Glutamatergic neuron (in vitro differentiated cells): Measurements from ENCODE around the gene WWOX. TPM values are rescaled to one million over a fixed set of nuclear protein-coding genes. Genes with fewer than 3 reads are reported as not detected.
A peak's percentile ranks its signal among the peaks of the same experiment; 100 is the strongest.
"Not testable (repeated sequence)": the region's sequence is repeated elsewhere in the genome, so short reads cannot be mapped to it uniquely, and the experiment has no call there.

Experiments used
- DNase-seq: peaks from one replicate; pipeline ENCODE4 v3.0.0; 2022
- H3K27ac Mint-ChIP-seq: one replicate; pipeline ENCODE4 v1.8.0; 2020; ENCODE audit warnings: mild to moderate bottlenecking, mixed read lengths, inconsistent platforms; ENCODE audit not compliant: unreplicated experiment
- H3K27me3 Mint-ChIP-seq: one replicate; pipeline ENCODE4 v1.8.0; 2020; ENCODE audit warnings: mild to moderate bottlenecking, moderate library complexity, mixed read lengths, inconsistent platforms; ENCODE audit not compliant: unreplicated experiment
- H3K36me3 Mint-ChIP-seq: one replicate; pipeline ENCODE4 v1.8.0; 2020; ENCODE audit warnings: mild to moderate bottlenecking, mixed read lengths, inconsistent platforms; ENCODE audit not compliant: unreplicated experiment
- H3K4me1 Mint-ChIP-seq: one replicate; pipeline ENCODE4 v1.8.0; 2020; ENCODE audit warnings: mild to moderate bottlenecking, low read depth, mixed read lengths, inconsistent platforms; ENCODE audit not compliant: unreplicated experiment
- H3K4me3 Mint-ChIP-seq: one replicate; pipeline ENCODE4 v1.8.0; 2020; ENCODE audit warnings: mild to moderate bottlenecking, mixed read lengths, inconsistent platforms; ENCODE audit not compliant: unreplicated experiment
- H3K9me3 Mint-ChIP-seq: one replicate; pipeline ENCODE4 v1.8.0; 2020; ENCODE audit warnings: mild to moderate bottlenecking, moderate library complexity, mixed read lengths, inconsistent platforms; ENCODE audit not compliant: unreplicated experiment
- CTCF ChIP-seq: fragments of 200-600 bp; sonication (generic); IDR thresholded peaks from one replicate; pipeline ENCODE4 v1.5.0; 2021; ENCODE audit not compliant: partially characterized antibody, unreplicated experiment
- total RNA-seq: library from RNA; stranded (reverse); fragmentation: NEBNext Ultra II Directional; extraction: Animal tissue kit (Norgen Biotek cat#: 25700); gene quantifications from one replicate; pipeline ENCODE4 v1.2.1, GENCODE V29; 2021; ENCODE audit not compliant: unreplicated experiment

The WWOX gene
- total RNA-seq, 1 donor from 2014 or later, result 10.3 TPM

DNA sequence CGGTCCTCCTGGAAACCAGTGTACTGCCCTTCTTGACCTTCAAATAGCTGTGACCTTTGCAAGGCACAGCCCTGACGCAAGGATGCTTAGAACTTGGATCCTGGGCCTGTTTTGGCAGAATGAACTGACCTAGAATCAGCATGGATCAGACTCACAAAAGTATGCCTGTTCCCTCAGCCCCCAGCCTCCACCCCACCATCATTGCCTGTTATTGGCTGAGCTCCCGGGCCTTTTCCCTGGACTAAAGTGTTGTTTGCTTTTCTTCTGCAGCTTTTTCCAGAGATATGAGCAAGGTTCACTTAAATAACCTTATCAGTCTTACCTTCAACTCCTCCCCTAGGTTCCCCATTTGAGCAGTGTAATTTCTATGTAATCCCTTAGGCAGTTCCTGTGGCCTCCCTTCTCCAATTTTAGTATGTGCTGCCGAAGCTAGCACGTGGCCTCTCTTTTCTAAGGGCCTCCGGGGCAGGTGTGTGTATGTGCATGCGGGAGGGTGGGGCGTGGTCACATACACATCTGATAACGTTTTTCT, 1153.7 kb downstream of the WWOX start:
- H3K27ac Mint-ChIP-seq, result no peak overlapping the region
- H3K9me3 Mint-ChIP-seq, result no peaks in the 10 kb centered on the region
- no peaks in the 10 kb centered on the region for H3K27me3 Mint-ChIP-seq
- no peak for DNase-seq
- no peaks in the 10 kb centered on the region for H3K4me1 Mint-ChIP-seq
- no peak for TF ChIP-seq CTCF
- H3K4me3 Mint-ChIP-seq, result no peak overlapping the region
- no peaks in the 10 kb centered on the region for H3K36me3 Mint-ChIP-seq

DNA sequence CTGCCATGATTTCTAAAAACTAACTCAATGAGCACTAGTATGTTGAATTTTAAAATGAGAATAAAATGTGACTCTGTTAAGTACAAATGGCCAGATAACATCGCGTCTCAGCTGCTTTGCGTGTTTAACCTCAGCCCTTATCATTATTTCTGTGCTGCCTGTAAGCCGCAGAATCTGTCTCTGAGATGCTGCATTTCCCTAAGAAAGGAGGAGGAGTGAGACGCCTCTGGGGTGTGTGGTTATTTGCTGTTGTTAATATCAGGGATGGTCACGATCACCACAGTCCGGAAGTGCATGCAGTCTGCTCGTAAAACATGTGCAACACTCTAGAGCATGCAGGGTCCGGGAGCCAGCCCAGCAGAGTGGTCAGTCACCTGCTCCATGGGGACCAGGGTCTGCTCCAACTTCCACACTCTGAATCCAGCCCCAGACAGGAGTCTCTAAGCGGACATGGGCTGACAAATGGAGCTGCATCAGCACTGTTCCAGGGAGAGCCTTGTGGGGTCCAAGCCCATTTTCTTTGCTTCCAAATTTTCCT, 1158.6 kb downstream of the WWOX start:
- no peak for TF ChIP-seq CTCF
- Mint-ChIP-seq H3K36me3 (no peaks in the 10 kb centered on the region), H3K4me3 (no peak overlapping the region), H3K27ac (no peak overlapping the region), H3K4me1 (peaks cover 2% of the 10 kb centered on the region), H3K27me3 (no peaks in the 10 kb centered on the region), H3K9me3 (peaks cover 3% of the 10 kb centered on the region)
- no peak for DNase-seq

DNA sequence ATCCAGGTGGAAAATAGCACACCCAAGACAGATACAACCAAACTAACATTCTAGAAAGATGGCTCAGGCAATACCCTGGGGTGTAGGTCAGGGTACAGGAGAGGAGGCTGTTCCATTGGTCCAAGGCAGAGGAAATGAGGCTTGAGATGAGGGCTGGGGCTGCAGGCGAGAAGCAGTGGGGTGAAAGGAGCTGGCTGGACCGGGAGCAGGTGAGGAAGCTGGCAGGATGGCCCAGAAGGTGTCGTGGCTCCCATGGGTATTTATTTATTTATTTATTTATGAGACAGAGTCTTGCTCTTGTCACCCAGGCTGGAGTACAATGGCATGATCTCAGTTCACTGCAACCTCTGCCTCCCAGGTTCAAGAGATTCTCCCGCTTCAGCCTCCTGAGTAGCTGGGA, 1161.4 kb downstream of the WWOX start:
- H3K4me3 Mint-ChIP-seq, H3K27ac Mint-ChIP-seq, H3K4me1 Mint-ChIP-seq, DNase-seq, H3K27me3 Mint-ChIP-seq, H3K36me3 Mint-ChIP-seq, H3K9me3 Mint-ChIP-seq: not testable (repeated sequence)

DNA sequence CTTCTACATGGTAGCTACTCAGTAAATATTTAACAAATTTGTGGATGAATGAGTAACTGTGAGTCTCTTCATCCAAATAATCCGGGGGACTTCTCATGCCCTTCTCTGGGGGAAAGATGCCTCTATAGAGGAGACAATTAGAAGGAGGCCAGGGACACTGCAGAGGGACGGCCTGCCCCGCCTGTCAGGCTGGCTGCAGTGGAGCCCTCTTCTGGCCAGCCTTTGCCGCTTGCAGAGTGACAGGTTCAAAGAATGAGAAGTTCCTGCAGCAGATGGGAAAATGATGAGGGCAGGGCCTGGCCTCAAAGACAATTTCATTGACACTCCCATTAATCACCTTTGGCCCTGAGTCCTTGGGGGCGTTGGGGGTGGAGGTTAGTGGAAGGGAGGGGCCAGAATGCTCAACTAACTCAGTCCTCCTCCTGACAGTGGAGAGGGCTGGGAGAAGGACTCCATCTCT, 1162.1 kb downstream of the WWOX start:
- no peak overlapping the region for H3K4me3 Mint-ChIP-seq
- no peaks in the 10 kb centered on the region for H3K27me3 Mint-ChIP-seq
- peaks cover 2% of the 10 kb centered on the region for H3K4me1 Mint-ChIP-seq

DNA sequence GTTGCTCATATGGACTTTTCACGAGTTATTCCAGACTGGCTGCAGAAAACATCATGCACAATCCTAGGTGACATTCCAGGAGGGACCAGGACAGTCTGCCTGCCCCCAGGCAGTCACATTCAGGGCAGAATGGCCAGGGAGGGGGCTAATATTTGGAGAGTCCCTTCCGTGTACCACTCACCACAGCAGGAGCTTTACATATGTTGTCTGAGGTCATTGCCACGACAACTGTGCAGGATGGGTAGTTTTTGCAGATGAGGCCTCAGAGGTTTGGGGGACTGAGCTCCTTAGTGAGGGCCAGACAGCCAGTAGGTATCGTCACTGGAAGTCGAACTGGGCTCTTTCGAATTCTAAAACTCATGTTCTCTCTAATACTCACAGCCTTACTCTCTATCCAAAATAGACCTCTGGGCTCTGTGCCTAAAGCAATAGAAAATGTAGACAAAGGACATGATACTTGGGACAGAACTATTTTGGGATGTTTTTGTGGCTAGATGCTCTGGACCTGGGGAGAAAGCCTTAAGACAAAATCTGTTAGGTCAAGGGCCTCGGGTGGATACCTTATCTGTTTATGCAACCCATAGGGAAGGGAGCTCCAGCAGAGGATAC, 1162.6 kb downstream of the WWOX start:
- TF ChIP-seq CTCF, result no peak

More for the DNA sequence above, 1162.1 kb downstream of the WWOX start:
- DNase-seq, result peak; percentile 69
- TF ChIP-seq CTCF, result peak; percentile 39
- H3K36me3 Mint-ChIP-seq, result no peaks in the 10 kb centered on the region
- no peak overlapping the region for H3K27ac Mint-ChIP-seq
- H3K9me3 Mint-ChIP-seq, result peaks cover 3% of the 10 kb centered on the region

More for the DNA sequence above, 1162.6 kb downstream of the WWOX start:
- Mint-ChIP-seq H3K9me3 (peaks cover 3% of the 10 kb centered on the region), H3K4me3 (no peak overlapping the region), H3K36me3 (no peaks in the 10 kb centered on the region), H3K27ac (no peak overlapping the region), H3K27me3 (no peaks in the 10 kb centered on the region), H3K4me1 (peaks cover 2% of the 10 kb centered on the region)
- no peak for DNase-seq

Other genes with a start within 250 kb of the WWOX start
- not detected for gene CLEC3A, start 77.1 kb upstream of the WWOX start, total RNA-seq